HL-60/S4 treated with retinoic acid at 250 ng/mL for 4 days and 3 days (cell line): ENCODE data around the gene PRIM2.
"Not testable (repeated sequence)": the region's sequence is repeated elsewhere in the genome, so short reads cannot be mapped to it uniquely, and the experiment has no call there.

Experiments used
- in situ Hi-C: fragments of 300-500 bp; cut with MboI; formaldehyde crosslinking; loops from 2 replicates; pipeline ENCODE4 v1.7.0; 2022; ENCODE audit warnings: low sequenced_read_pairs

PRIM2 gene

GRCh38 chr6:57317060-57317943 lies at the start of gene PRIM2:
Gene PRIM2 (plus strand): TSS chr6:57317630. CDS start chr6:57318446, 816 bp downstream.
- in situ Hi-C loops, result loop anchor here (10.0 to 25.0 kb wide), 2 partner anchors 280 to 423 kb away; partner anchors contain the start of gene KIAA1586

- in situ Hi-C loops, result no loop called here
Measured at GRCh38 chr6:57268294-57268640, 49.2 kb upstream of the PRIM2 start.

GRCh38 chr6:57274113-57274824 lies 43.2 kb upstream of the PRIM2 start:
- in situ Hi-C loops, result not testable (repeated sequence)

GRCh38 chr6:57275384-57275783 lies 42.0 kb upstream of the PRIM2 start:
- in situ Hi-C loops, result no loop called here

GRCh38 chr6:57276946-57277345 lies 40.5 kb upstream of the PRIM2 start:
- in situ Hi-C loops, result no loop called here

GRCh38 chr6:57278570-57278969 lies 38.9 kb upstream of the PRIM2 start:
- in situ Hi-C loops, result no loop called here

GRCh38 chr6:57279013-57279412 lies 38.4 kb upstream of the PRIM2 start:
- in situ Hi-C loops, result no loop called here

- in situ Hi-C loops, result no loop called here
Measured at GRCh38 chr6:57283106-57283505, 34.3 kb upstream of the PRIM2 start.

GRCh38 chr6:57283911-57284455 lies 33.4 kb upstream of the PRIM2 start:
- in situ Hi-C loops, result no loop called here

GRCh38 chr6:57288136-57288535 lies 29.3 kb upstream of the PRIM2 start:
- in situ Hi-C loops, result not testable (repeated sequence)

- in situ Hi-C loops, result not testable (repeated sequence)
Measured at GRCh38 chr6:57293472-57293871, 24.0 kb upstream of the PRIM2 start.

- in situ Hi-C loops, result no loop called here
Measured at GRCh38 chr6:57294862-57295445, 22.5 kb upstream of the PRIM2 start.

GRCh38 chr6:57297505-57297904 lies 19.9 kb upstream of the PRIM2 start:
- in situ Hi-C loops, result no loop called here

GRCh38 chr6:57298741-57299140 lies 18.7 kb upstream of the PRIM2 start:
- in situ Hi-C loops, result no loop called here

GRCh38 chr6:57301757-57302156 lies 15.7 kb upstream of the PRIM2 start:
- in situ Hi-C loops, result loop anchor here (25.0 kb wide), 1 partner anchor 264 kb away; the partner anchor contains the start of gene KIAA1586

- in situ Hi-C loops, result loop anchor here (25.0 kb wide), 1 partner anchor 265 kb away; the partner anchor contains the start of gene KIAA1586
Measured at GRCh38 chr6:57302477-57302876, 15.0 kb upstream of the PRIM2 start.

GRCh38 chr6:57303931-57304681 lies 13.3 kb upstream of the PRIM2 start:
- in situ Hi-C loops, result loop anchor here (25.0 kb wide), 1 partner anchor 267 kb away; the partner anchor contains the start of gene KIAA1586

- in situ Hi-C loops, result loop anchor here (25.0 kb wide), 1 partner anchor 268 kb away; the partner anchor contains the start of gene KIAA1586
Measured at GRCh38 chr6:57305107-57305506, 12.3 kb upstream of the PRIM2 start.

- in situ Hi-C loops, result loop anchor here (25.0 kb wide), 1 partner anchor 268 kb away; the partner anchor contains the start of gene KIAA1586
Measured at GRCh38 chr6:57305761-57306160, 11.7 kb upstream of the PRIM2 start.

GRCh38 chr6:57306273-57306672 lies 11.2 kb upstream of the PRIM2 start:
- in situ Hi-C loops, result loop anchor here (25.0 kb wide), 1 partner anchor 269 kb away; the partner anchor contains the start of gene KIAA1586
